Fibroblast of peridontal ligament (primary cell): ENCODE measurements around the gene STRADA.

Source experiments
- DNase-seq: peaks from one replicate; pipeline ENCODE4 v3.0.0-alpha.2; 2010; ENCODE audit errors: extremely low read depth

STRADA gene

DNA sequence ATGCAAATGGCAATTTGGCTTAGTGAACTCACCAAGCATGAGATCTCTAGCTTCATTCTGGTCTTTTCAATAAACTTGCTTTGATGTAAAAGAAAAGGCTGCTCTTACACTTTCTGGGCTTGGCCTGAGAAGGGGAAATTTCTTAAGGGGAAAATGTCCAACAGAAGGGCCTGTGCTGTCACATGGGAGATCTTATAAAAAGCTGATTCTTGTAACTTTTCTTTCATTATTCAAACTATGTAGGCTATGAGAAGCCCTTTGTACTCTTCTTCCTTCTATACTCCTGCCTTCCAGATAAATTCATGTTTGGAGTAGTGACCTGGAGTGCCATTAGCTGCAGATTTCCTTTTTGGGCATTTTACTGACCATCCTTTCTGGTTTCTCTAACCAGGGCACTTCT is 58.6 kb downstream of the STRADA start:
- DNase-seq, result no peak

DNA sequence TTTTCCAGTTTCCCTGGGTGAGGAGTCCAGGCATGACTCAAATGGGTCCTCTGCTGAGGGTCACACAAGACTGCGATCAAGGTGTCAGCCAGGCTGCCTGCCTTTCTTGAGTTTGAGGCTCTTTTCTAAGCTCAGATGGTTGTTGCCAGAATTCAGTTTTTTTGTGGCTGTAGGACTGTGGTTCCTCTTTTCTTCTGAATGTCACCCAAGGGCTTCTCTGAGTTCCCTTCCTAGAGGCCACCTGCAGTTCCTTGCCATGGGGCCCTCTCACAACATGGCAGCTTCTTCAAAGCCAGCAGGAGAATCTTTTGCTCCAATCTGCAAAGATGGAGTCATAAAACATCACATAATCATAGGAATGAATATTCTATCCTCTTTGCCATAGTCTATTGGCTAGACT is 59.2 kb downstream of the STRADA start:
- no peak for DNase-seq

DNA sequence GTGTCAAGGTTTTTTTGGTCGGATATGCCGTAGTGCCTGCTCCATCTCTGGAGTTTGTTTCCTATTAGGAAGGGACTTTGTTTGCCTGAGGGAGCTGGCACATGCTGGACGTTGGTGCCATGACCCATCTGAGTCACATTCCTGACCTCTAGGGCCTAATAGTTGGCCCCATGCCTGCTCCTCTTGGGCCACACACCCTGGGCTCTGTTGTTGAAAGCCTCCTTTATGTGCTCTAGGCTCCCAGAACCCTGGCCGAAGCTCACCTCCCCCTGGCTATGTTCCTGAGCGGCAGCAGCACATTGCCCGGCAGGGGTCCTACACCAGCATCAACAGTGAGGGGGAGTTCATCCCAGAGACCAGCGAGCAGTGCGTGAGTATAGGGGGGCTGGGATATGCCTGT is 60.1 kb downstream of the STRADA start:
- DNase-seq, result no peak

DNA sequence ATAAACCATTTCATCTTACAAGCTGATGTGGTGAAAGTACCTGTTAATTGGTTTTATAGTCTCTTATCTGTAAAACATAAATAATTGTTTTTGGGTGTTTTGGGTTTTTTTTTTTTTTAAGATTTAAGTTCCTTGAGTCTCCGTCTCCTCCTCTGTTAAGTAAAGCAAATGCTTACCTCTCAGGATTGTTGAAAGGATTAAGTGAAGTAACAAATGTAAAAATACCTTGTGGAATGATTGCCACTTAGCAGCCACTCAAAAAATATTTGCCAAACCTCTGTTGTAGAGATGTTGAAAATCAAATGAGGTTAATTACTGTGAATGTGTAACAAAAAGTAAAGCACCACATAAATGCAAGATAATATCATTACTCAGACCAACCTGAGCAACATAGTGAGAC is 60.9 kb downstream of the STRADA start:
- DNase-seq, result no peak

DNA sequence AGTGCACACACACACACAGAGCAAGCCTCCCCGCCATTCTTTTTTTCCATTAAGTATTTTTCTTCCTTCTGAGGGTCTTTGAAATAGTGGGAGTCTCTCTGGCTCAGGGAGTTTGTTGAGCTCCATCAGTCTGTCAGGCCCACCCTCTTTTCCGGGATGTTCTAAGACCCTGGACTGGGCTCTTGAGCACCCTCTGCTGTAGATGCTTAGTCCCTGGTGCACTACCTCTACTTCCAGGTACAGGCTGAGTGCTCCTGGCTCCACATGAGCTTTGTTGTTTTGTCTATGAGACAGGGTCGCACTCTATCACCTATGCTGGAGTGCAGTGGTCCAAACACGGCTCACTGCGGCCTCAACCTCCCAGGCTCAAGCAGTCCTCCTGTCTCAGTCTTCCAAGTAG is 62.4 kb downstream of the STRADA start:
- DNase-seq, result no peak

DNA sequence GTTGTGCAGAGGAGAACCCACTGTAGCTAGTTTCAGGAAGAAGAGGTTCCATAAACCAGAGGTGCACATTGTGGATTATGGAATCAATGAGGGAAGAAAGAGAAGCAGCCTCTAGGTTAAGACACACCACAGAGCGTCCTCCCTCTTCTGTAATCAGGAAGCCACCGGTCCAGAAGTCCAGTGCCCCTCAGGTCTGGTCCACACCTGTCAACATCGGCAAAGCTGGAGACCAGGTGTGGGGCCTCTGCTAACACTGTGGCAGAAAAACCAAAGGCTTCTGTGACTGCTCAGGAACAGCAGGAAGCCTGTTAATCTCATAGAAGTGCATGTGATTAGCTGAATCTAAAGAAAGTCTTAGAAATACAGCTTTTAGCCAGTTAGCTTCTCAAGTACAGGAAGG is 65.0 kb downstream of the STRADA start:
- no peak for DNase-seq

DNA sequence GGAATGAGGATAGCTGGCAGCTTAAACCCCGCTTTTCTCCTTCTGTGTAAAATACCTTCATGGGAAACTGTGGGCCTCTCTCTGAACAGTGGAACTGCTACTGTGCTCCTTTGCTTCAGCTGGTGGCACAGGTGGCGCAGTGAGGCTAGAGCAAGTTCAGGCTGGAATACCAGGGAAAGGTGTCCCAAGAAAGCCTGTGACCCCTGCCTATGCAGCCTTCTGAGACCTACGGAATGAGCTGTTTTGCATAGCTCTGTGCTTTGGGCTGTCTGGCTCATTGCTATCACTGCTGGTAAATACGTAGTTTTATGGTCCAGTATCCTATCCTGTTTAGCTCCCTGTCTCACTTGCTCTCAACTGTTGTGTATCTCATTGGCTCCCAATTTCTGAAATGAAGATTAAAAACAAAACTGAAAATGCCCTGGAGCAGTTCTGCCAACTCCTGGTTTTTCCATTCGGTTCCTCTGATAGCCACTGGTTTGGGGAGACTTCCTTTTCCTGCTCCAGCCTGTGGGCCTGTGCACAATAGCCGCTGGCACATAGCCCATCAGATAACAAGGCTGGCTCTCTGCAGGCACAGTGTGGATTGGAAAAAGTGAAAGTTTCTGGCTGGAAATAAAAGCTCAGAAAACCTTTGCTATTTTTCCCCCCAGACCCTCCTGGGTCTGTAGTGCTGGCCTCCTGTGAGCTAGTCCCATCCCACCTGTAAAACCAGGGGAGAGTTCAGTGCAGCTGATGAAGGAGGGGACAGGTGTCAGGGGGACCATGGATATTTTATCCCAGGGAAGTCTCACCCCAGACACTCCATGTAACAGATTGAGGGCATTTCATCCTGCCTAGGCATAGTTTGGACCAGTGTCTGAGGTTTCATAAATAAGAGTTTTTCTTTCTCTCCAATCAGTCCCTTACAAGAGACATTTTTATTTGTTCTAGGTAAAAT is 65.7 kb downstream of the STRADA start:
- DNase-seq, result peak; percentile 81

DNA sequence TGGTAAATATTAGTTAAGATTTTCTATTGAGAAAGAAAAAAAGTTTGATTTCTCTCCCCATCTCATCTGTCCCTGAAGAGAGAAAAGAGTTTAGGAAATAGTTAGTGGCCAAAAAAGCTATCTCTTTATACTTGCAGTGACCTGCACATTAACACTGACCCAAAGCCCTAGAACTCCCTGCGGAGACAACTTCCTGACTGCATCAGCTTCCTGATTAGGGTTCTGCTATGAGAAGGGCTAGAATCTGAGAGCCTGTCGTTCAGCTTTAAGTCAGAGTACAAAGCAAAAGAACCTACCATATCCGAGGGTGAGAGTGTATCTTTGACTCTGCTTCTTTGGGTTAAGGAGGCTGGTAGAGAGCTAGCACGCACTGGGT is 66.4 kb downstream of the STRADA start:
- DNase-seq, result peak; percentile 17

DNA sequence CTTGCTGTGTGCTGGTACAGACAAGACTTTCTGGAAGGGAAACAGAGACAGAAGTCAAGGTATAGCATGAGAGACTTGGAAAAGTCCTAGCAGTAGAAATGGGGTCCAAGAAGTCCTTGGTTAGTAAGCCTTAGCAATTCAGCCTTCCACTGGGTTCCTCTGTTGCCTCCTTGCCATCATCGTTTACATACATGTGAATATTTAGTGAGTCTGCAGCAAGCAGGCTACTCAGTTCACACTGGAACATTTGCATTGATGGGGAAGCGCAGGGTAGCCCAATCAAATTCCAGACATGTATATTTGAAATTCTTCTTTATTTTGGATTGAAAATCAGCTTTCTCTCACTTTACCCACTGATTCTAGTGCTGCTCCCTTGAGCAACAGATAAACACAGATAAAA is 68.7 kb downstream of the STRADA start:
- DNase-seq, result no peak

DNA sequence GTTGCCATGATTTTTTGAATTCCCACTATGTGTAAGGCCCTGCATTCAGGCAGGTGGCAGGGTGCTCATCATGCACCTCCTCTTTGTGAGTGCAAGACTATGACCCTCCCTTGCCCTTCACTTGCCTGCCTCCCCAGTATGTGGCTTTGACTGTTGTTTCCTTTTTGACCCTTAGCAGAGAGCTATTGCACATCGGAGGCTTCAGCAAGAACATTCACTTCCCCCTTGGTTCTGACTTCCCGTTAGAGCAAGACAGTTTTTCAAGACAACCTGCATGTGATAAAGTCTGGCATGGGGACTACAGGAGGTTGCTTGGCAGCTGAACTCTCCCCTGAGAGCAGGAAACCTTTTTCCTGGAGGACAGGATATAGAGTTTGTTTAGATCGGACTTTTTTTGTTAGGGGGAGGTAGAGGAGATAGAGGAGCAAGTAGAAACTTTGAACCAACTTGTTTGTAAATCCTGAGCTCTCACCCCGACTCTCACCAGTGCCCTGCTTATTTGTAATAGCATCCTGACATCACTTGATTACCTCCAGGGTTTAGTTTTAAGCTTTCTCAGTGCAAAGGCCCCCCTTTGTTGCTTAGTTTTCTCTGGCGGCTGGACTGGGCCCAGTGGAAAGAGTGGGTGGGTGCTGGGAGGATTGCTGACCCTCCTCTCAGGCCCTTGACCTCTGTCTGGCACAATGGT is 75.9 kb downstream of the STRADA start:
- DNase-seq, result no peak

DNA sequence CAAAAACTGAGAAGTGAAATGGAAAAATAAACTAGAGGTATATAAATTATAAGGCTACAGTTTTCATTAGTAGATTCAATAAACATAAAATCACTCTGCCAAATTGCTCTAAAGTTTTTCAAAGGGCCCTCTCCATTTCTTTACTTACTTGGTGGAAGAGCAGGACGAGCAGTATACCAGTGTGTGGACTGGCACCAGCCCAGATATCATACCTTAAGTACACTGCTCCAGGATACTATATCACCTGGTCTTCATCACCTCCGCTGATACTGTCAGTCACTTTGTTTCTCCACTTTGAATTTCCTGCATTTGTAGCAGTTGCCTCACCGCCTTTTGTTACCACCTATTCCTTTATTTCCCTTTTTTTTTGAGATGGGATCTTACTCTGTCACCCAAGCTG is 81.7 kb downstream of the STRADA start:
- no peak for DNase-seq

DNA sequence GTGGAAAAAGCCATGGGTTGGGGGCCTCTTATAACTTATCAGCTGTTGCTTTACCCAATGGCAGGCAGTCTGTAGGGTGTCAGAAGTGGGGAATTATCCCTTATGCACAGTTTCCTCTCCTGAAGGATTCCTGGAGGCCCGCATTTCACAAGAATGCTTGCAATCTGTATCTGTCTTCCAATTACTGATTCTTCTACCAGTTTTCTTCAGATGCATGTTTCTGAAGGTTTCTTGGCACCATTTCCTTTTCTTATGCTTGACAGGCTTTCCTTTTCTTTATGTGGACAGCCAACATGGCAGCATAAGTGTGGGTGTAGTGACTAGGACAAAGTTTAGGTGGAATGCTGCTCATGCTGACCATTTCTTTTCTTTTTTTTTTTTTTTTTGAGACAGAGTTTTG is 83.2 kb downstream of the STRADA start:
- DNase-seq, result no peak

DNA sequence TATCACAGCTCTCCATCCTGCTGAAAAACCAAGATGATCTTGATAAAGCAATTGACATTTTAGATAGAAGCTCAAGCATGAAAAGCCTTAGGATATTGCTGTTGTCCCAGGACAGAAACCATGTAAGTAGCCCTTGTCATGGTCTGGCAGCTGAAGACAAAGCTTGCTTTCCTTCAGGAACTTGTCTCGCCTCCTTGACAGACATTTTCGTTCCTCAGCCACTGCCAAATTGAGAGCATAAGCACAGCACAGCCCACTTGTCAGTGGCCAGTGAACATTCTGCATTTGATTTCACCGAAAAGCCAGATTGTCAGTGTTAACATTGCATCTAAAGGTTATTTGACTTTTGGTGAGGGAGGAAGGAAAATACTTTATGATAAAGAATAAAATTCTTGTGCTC is 83.8 kb downstream of the STRADA start:
- no peak for DNase-seq

DNA sequence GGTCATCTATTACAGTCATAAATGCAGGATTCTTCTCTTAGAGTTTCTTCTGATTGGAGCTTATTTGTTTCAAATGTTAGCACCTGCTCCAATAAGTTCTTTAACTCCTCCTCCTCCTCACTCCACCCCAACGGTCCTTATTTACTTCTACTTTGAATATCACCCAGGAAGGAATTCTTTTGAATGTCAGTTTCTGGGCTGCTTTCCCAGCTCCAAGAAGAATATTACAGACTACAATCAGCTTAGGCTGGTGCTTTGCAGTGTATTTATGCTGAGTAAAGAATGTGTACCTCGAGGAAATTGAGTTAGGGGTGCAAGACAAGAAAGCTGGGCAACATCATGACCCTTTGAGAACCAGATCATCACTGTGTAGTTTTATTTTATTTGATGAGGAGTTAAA is 88.5 kb downstream of the STRADA start:
- DNase-seq, result no peak
